GM19025 (cell line): ENCODE results near the gene DNAJB6.

ENCODE experiments used
- ATAC-seq: cut with Tn5 transposase; IDR thresholded peaks from one replicate; pipeline ENCODE4 v1.9.1; 2021; ENCODE audit warnings: mild to moderate bottlenecking, low read depth, moderate library complexity; ENCODE audit not compliant: unreplicated experiment

The DNAJB6 gene

GRCh38 chr7:157362729-157363128 lies 25.9 kb downstream of the DNAJB6 start:
- no peak for ATAC-seq

DNA sequence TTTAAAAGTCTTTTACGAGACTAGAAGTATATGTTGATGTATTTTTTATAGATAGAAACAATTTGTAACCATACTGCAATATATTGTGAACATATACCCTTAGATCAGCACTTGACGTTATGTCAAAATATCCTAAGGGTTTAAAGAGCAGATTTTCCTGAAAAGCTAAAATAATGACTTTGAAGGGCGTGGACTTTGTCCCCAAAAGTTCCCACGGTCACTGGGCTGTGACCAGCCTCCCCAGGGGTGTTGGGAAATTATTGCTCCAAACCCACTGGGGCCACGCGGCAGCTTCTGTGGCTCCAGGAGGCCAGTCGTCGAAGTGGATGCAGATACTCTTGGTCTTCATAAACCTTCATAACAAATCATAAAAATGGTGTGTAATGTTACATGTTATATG lies 29.9 kb downstream of the DNAJB6 start:
- ATAC-seq = no peak

DNA sequence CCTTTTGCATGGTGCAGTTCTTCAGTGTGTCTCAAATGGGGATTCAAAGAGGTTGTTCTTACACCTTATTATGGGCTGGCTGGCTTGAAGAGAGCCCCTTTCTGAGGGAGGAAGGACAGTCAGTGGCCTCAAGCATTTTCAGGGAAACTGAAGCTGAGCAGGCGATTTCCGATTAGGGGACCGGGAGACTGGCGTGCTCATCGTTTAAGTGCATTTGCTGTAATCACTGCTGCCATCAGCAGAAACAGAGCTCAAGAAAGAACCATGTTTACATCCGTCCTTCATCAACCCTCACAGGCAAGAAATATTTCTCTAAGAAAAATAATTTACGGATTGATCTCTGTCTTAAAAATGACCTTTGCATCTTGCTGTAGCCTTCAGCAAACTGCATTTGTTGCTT lies 32.2 kb downstream of the DNAJB6 start:
- no peak for ATAC-seq

GRCh38 chr7:157370742-157371141 lies 33.9 kb downstream of the DNAJB6 start:
- no peak for ATAC-seq

- no peak for ATAC-seq
These were observed 34.5 kb downstream of the DNAJB6 start for GRCh38 chr7:157371296-157371695.

- ATAC-seq = no peak
These were observed 35.8 kb downstream of the DNAJB6 start for GRCh38 chr7:157372300-157373232.

DNA sequence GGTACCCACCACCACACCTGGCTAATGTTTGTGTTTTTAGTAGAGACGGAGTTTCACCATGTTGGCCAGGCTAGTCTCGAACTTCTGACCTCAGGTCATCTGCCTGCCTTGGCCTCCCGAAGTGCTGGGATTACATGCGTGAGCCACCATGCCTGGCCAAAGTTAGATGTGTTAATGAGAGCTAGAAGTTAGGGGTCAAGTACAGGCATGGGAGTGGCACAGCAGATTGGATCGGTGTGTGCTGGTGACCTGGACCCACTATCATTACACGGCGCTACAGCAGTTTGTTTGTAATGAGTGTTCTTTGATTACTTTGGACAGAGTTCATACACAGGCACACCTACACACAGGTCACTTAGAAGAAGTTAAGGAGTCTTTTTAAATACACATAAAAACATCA lies 36.7 kb downstream of the DNAJB6 start:
- no peak for ATAC-seq

GRCh38 chr7:157375410-157375809 lies 38.6 kb downstream of the DNAJB6 start:
- no peak for ATAC-seq

GRCh38 chr7:157377436-157378124 lies 40.8 kb downstream of the DNAJB6 start:
- ATAC-seq = no peak

- ATAC-seq = no peak
These were observed 41.6 kb downstream of the DNAJB6 start for GRCh38 chr7:157378390-157378789.

DNA sequence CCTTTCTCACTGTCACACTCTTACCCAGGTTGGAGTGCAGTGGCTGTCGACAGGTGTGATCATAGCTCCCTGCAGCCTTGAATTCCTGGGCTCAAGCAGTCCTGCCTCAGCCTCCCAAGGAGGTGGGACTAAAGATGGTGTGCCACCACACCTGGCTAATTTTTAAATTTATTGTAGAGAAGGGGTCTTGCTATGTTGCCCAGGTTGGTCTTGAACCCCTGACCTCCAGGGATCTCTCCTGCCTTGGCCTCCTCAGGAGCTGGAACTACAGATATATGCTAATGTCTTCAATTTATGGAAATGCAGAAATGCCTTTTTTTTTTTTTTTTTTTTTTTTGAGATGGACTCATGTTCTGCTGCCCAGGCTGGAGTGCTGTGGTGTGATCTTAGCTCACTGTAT lies 42.7 kb downstream of the DNAJB6 start:
- no peak for ATAC-seq

GRCh38 chr7:157380416-157380815 lies 43.6 kb downstream of the DNAJB6 start:
- ATAC-seq = no peak

GRCh38 chr7:157383868-157384267 lies 47.1 kb downstream of the DNAJB6 start:
- no peak for ATAC-seq

- ATAC-seq = no peak
These were observed 47.5 kb downstream of the DNAJB6 start for GRCh38 chr7:157384301-157384700.

GRCh38 chr7:157386979-157387800 lies 50.4 kb downstream of the DNAJB6 start:
- ATAC-seq = peak; percentile 86

DNA sequence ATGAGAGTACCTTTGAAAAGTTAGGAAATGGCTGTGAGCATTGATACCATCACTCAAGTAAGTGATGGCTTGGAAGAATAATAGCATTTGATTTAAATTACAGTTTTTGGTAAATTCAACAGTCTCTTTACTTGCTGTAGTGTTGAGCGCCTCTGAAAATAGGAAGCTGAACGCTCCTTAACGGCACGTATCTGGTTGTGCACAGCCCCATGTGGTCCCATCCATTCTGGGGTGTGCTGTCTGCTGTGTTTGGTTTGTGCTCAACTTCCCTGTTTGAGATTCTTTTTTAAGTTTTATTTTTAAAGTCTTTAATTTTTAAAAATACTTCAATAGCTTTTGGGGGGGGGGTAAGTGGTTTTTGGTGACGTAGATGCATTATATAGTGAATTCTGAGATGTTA lies 51.5 kb downstream of the DNAJB6 start:
- ATAC-seq = no peak

- ATAC-seq = no peak
These were observed 53.3 kb downstream of the DNAJB6 start for GRCh38 chr7:157389951-157390730.

DNA sequence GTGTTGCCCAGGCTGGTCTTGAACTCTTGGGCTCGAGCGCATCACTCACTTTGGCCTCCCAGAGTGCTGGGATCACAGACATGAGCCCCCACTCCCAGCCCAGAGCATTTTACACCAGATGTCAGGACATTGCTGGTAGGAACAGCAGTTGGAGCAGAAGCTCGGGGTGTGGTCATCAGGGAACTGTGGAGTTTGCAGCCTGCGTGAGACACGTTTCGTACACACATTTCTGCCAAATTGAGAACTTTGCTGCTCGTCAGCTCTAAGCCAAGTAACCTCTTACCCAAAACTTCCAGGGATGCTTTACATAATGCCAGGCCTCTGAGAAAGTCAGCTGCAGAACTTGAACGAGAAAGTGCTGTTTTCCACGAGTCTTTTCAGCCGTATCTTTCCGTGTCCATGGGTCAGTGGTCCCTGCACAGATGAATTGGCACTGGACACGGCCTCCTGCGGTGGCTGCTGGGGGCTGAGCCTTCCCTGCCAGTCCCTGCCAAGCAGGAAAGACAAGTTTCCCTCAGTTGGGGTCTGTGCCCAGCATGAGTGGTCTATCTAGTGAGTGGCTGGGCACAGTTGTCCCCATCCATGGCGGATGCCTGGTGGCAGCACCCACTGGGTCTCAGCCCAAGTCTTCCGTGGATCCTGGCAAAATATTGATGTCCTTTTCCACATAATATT lies 54.4 kb downstream of the DNAJB6 start:
- ATAC-seq = no peak

DNA sequence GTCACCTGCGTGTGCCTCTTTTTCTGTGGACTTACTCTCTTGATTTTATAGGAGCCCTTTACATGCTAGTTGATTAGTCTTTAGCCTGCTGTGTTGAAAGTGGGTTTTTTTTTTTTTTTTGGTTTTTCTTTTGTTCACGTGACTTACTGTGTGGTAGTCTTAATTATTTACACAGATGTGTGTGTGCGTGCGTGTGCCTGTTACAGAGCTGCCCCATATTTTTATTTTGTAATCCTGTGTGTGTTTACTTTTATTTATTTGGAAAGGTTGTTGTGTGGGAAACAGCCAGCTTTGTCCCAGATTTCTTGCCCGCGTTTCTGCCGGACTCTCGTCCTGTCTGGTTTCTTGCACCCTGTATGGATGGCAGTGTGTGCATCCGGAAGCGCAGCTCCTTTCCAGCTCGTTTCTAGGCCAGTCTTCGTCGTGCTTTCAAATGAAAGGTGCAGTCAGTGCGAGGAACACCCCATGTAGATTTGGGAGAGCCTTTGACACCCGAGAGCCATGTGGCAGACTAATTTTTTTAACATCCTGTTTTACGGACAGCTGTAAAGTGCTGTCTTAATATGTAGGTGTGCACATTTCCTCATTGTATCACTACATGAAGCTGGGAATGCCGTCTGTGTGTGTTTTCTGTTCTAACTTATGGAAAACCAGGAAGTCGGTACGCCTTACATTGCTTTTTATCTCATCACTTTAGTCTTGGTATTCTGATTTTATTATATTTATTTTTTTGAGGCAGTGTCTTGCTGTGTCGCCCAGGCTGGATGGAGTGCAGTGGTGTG lies 55.6 kb downstream of the DNAJB6 start:
- no peak for ATAC-seq
